Neural cell (in vitro differentiated cells): ENCODE results near the gene SRSF10. TPM values are rescaled to one million over a fixed set of nuclear protein-coding genes. Genes with fewer than 3 reads are reported as not detected.

ENCODE experiments used
- H2AFZ ChIP-seq: fragments of 200-600, 300-800 bp; sonication (generic), shearing (Covaris generic); 2 replicates; pipeline ENCODE4 v1.6.0; 2014; ENCODE audit warnings: low read depth, mild to moderate bottlenecking, antibody characterized with exemption, low read length, moderate library complexity
- H3F3A ChIP-seq: fragments of 200-600 bp; shearing (Covaris generic); 2 replicates; pipeline ENCODE4 v1.6.1; 2016; ENCODE audit warnings: mild to moderate bottlenecking, moderate library complexity, mixed read lengths, antibody characterized with exemption, low read length; ENCODE audit not compliant: insufficient read depth, poor library complexity, severe bottlenecking
- H3K27ac ChIP-seq: fragments of 200-600, 300-800 bp; sonication (generic), shearing (Covaris generic); 2 replicates; pipeline ENCODE4 v1.5.1; 2014; ENCODE audit warnings: mild to moderate bottlenecking, low read length, moderate library complexity
- H3K27me3 ChIP-seq: fragments of 300-800, 200-600 bp; sonication (generic), shearing (Covaris generic); 2 replicates; pipeline ENCODE4 v1.6.0; 2014; ENCODE audit warnings: mild to moderate bottlenecking, low read depth, low read length, moderate library complexity; ENCODE audit not compliant: insufficient read depth
- H3K36me3 ChIP-seq: fragments of 300-800, 200-600 bp; sonication (generic), shearing (Covaris generic); 2 replicates; pipeline ENCODE4 v1.5.1; 2014; ENCODE audit warnings: mild to moderate bottlenecking, antibody characterized with exemption, low read length, moderate library complexity; ENCODE audit not compliant: insufficient read depth
- H3K4me2 ChIP-seq: fragments of 300-800, 200-600 bp; sonication (generic), shearing (Covaris generic); 2 replicates; pipeline ENCODE4 v1.6.0; 2014; ENCODE audit warnings: mild to moderate bottlenecking, low read length
- H3K4me3 ChIP-seq: fragments of 300-800, 200-600 bp; sonication (generic), shearing (Covaris generic); 2 replicates; pipeline ENCODE4 v1.5.1; 2014; ENCODE audit warnings: mild to moderate bottlenecking, low read length, moderate library complexity
- H3K79me2 ChIP-seq: fragments of 200-600 bp; shearing (Covaris generic); replicated peaks from 2 replicates; pipeline ENCODE4 v1.6.0; 2014; ENCODE audit warnings: mild to moderate bottlenecking, low read length, moderate library complexity; ENCODE audit not compliant: insufficient read depth
- H3K9ac ChIP-seq: fragments of 300-800, 200-600 bp; sonication (generic), shearing (Covaris generic); 2 replicates; pipeline ENCODE4 v1.6.1; 2016; ENCODE audit warnings: mild to moderate bottlenecking, low read length, mixed read lengths
- H3K9me2 ChIP-seq: fragments of 200-600 bp; shearing (Covaris generic); 2 replicates; pipeline ENCODE4 v1.6.1; 2016; ENCODE audit warnings: mild to moderate bottlenecking, low read length, mixed read lengths; ENCODE audit not compliant: insufficient read depth
- H3K9me3 ChIP-seq: fragments of 200-600, 300-800 bp; sonication (generic), shearing (Covaris generic); 2 replicates; pipeline ENCODE4 v1.6.1; 2016; ENCODE audit warnings: mild to moderate bottlenecking, mixed run types, low read length, moderate library complexity, mixed read lengths
- H4K20me1 ChIP-seq: fragments of 200-600 bp; shearing (Covaris generic); 2 replicates; pipeline ENCODE4 v1.6.1; 2016; ENCODE audit warnings: mild to moderate bottlenecking, mixed run types; ENCODE audit not compliant: insufficient read depth
- EP300 ChIP-seq: fragments of 450-650 bp; conservative IDR thresholded peaks from 2 replicates; pipeline ENCODE4 v1.6.1; 2014; ENCODE audit warnings: antibody characterized with exemption, mild to moderate bottlenecking, moderate library complexity; ENCODE audit not compliant: poor library complexity, severe bottlenecking
- EZH2 ChIP-seq: fragments of 200-600, 300-800 bp; shearing (Covaris generic), sonication (generic); IDR thresholded peaks from 2 replicates; pipeline ENCODE4 v1.6.1; 2014; ENCODE audit warnings: antibody characterized with exemption, low read length, borderline replicate concordance, mild to moderate bottlenecking; ENCODE audit not compliant: insufficient read depth, poor library complexity, severe bottlenecking
- MXI1 ChIP-seq: fragments of 450-650 bp; conservative IDR thresholded peaks from 2 replicates; pipeline ENCODE4 v1.6.1; 2014; ENCODE audit warnings: antibody characterized with exemption, mild to moderate bottlenecking; ENCODE audit not compliant: poor library complexity, severe bottlenecking
- POLR2AphosphoS5 ChIP-seq: IDR thresholded peaks from 2 replicates; pipeline ENCODE4 v1.6.1; 2012
- RAD21 ChIP-seq: fragments of 450-650 bp; conservative IDR thresholded peaks from 2 replicates; pipeline ENCODE4 v1.6.1; 2014; ENCODE audit warnings: antibody characterized with exemption, mild to moderate bottlenecking, moderate library complexity
- REST ChIP-seq: IDR thresholded peaks from 2 replicates; pipeline ENCODE4 v1.6.1; 2012; ENCODE audit warnings: borderline replicate concordance
- SMC3 ChIP-seq: fragments of 450-650 bp; conservative IDR thresholded peaks from 2 replicates; pipeline ENCODE4 v1.6.1; 2014; ENCODE audit warnings: antibody characterized with exemption, mild to moderate bottlenecking, moderate library complexity; ENCODE audit not compliant: poor library complexity
- TAF1 ChIP-seq: IDR thresholded peaks from 2 replicates; pipeline ENCODE4 v1.6.1; 2012; ENCODE audit warnings: low read depth
- polyA plus RNA-seq: library from polyadenylated mRNA; depleted of rRNA; stranded (reverse); fragments of >200 nt; gene quantifications from 2 replicates; pipeline ENCODE4 v1.2.3, GENCODE V29; 2014
- TF ChIP-seq, protein P1 (sequence below): fragments of 450-650 bp; IDR thresholded peaks from 2 replicates; pipeline ENCODE4 v1.5.1; 2014; ENCODE audit warnings: antibody characterized with exemption, mild to moderate bottlenecking, moderate library complexity; ENCODE audit not compliant: poor library complexity, severe bottlenecking

Gene SRSF10
- polyA plus RNA-seq, 1 donor from 2014 or later, result 201 TPM

GRCh38 chr1:24018611-24019580 is 38.8 kb upstream of the SRSF10 start:
- no peak overlapping the region for H3K4me2 ChIP-seq
- no peaks in the 10 kb centered on the region for H3K36me3 ChIP-seq
- no peak overlapping the region for H3K4me3 ChIP-seq
- TF ChIP-seq RAD21, result no peak
- no peak for TF ChIP-seq EP300
- TF ChIP-seq SMC3, result no peak
- TF ChIP-seq MXI1, result no peak
- TF ChIP-seq POLR2AphosphoS5, result no peak
- no peak for TF ChIP-seq TAF1
- TF ChIP-seq EZH2, result no peak
- TF ChIP-seq, protein P1, sequence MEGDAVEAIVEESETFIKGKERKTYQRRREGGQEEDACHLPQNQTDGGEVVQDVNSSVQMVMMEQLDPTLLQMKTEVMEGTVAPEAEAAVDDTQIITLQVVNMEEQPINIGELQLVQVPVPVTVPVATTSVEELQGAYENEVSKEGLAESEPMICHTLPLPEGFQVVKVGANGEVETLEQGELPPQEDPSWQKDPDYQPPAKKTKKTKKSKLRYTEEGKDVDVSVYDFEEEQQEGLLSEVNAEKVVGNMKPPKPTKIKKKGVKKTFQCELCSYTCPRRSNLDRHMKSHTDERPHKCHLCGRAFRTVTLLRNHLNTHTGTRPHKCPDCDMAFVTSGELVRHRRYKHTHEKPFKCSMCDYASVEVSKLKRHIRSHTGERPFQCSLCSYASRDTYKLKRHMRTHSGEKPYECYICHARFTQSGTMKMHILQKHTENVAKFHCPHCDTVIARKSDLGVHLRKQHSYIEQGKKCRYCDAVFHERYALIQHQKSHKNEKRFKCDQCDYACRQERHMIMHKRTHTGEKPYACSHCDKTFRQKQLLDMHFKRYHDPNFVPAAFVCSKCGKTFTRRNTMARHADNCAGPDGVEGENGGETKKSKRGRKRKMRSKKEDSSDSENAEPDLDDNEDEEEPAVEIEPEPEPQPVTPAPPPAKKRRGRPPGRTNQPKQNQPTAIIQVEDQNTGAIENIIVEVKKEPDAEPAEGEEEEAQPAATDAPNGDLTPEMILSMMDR, result no peak
- TF ChIP-seq REST, result no peak
- H3K9ac ChIP-seq, result no peak overlapping the region
- no peaks in the 10 kb centered on the region for H3K9me2 ChIP-seq
- H2AFZ ChIP-seq, result no peak overlapping the region
- no peaks in the 10 kb centered on the region for H4K20me1 ChIP-seq
- no peaks in the 10 kb centered on the region for H3K9me3 ChIP-seq
- no peaks in the 10 kb centered on the region for H3K79me2 ChIP-seq
- H3K27ac ChIP-seq, result no peak overlapping the region
- H3K27me3 ChIP-seq, result no peaks in the 10 kb centered on the region
- H3F3A ChIP-seq, result no peaks in the 10 kb centered on the region

DNA sequence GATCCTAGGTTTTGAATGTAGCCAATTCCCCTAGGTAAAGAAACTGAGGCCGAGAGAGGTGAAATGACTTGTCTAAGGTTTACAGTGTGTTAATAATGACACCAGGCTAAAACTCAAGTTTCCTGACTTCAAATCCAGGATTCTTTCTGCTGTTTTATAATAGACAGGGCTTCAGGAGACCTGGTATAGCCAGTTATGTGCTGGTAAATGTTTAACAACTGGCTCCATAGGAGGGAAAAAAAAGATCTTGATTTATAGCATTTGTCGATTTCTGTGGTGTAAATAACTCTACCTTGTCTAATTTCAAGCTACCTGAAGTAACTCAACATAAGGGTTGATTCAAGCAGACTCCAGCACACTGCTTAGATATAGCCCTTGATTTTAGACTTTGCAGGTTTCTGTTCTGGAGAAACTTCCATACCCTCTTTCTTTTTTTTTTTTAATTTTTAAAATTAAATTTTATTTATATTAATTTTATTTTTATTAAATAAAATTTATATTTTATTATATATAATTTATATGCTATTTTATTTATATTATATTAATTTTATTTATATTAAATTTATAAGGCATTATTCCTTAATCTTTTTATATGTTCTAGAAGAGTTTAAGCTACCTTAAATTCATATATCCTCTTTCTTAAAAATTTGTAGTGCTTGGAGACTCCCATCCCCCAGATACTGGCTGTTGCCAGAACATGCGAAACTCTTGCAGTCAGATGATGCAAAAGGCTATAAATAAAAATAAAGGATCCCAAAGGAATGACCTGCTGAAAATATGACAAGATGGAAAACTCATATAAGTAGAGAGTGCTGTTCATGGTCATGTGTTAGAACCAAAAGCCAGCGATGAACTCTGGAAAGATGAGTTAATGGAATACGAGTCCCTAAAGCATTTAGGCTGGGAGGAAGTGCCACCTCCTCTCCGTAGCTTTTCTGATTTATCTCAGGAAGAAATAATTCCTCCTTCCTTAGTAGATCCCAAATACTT is 35.4 kb upstream of the SRSF10 start:
- Histone ChIP-seq H3K27me3 (no peaks in the 10 kb centered on the region), H3K9me2 (no peaks in the 10 kb centered on the region), H3K4me3 (no peak overlapping the region), H3K9me3 (no peaks in the 10 kb centered on the region), H4K20me1 (no peaks in the 10 kb centered on the region), H3K9ac (no peak overlapping the region), H3K27ac (no peak overlapping the region), H2AFZ (no peak overlapping the region), H3K79me2 (no peaks in the 10 kb centered on the region), H3K36me3 (no peaks in the 10 kb centered on the region), H3F3A (no peaks in the 10 kb centered on the region), H3K4me2 (no peak overlapping the region)
- TF ChIP-seq RAD21 (no peak), EZH2 (no peak), REST (no peak), EP300 (no peak), SMC3 (no peak), TAF1 (no peak), POLR2AphosphoS5 (no peak), MXI1 (no peak)
- TF ChIP-seq, protein P1, result no peak
